Skeletal muscle tissue (tissue), 4 donors: Measurements from ENCODE around the gene HNRNPAB. TPM values are rescaled to one million over a fixed set of nuclear protein-coding genes. Genes with fewer than 3 reads are reported as not detected.
"Not testable (repeated sequence)": the region's sequence is repeated elsewhere in the genome, so short reads cannot be mapped to it uniquely, and the experiment has no call there.

Source experiments
- H3K27ac ChIP-seq: one replicate; pipeline ENCODE4 v1.7.0; 2013; ENCODE audit warnings: mild to moderate bottlenecking, low read depth, low read length, inconsistent platforms
- H3K27me3 ChIP-seq, 3 donors: one replicate each; pipeline ENCODE4 v1.7.0; 2013; ENCODE audit warnings: low read length in 3 of 3; ENCODE audit not compliant: control insufficient read depth in 3 of 3, insufficient read depth in 3 of 3
- H3K36me3 ChIP-seq, 3 donors: one replicate each; pipeline ENCODE4 v1.7.0; 2013; ENCODE audit warnings: low read length in 3 of 3; ENCODE audit not compliant: control insufficient read depth in 3 of 3, insufficient read depth in 3 of 3
- H3K4me1 ChIP-seq, 3 donors: one replicate each; pipeline ENCODE4 v1.7.0; 2013; ENCODE audit warnings: low read length in 3 of 3, mild to moderate bottlenecking in 3 of 3; ENCODE audit not compliant: control insufficient read depth in 3 of 3, insufficient read depth in 3 of 3
- H3K4me3 ChIP-seq, 3 donors: one replicate each; pipeline ENCODE4 v1.7.0; 2013; ENCODE audit warnings: low read length in 3 of 3
- H3K9ac ChIP-seq, 3 donors: one replicate each; pipeline ENCODE4 v1.7.0; 2013; ENCODE audit warnings: low read length in 3 of 3, mild to moderate bottlenecking in 3 of 3, moderate library complexity in 2 of 3, low read depth in 1 of 3
- H3K9me3 ChIP-seq, 3 donors: one replicate each; pipeline ENCODE4 v1.7.0; 2013; ENCODE audit warnings: low read length in 3 of 3; ENCODE audit not compliant: control insufficient read depth in 3 of 3
- total RNA-seq: library from RNA; depleted of rRNA; stranded (reverse); fragments of >200 nt; gene quantifications from one replicate; pipeline ENCODE4 v1.2.3, GENCODE V29; 2014
- donor health status: Osteomylitis.

The HNRNPAB gene
- total RNA-seq, 1 donor from 2014 or later, result 44.4 TPM

GRCh38 chr5:178194026-178194425 lies 10.3 kb upstream of the HNRNPAB start:
- no peak overlapping the region for H3K4me3 ChIP-seq
- no peak overlapping the region for H3K27ac ChIP-seq
- H3K27me3 ChIP-seq, result peaks cover 4 to 11% (median 6%) of the 10 kb centered on the region in 3 donors
- no peaks in the 10 kb centered on the region for H3K4me1 ChIP-seq
- no peaks in the 10 kb centered on the region for H3K9me3 ChIP-seq
- no peak overlapping the region for H3K9ac ChIP-seq
- no peaks in the 10 kb centered on the region for H3K36me3 ChIP-seq

- Histone ChIP-seq H3K4me1 (no peaks in the 10 kb centered on the region), H3K36me3 (no peaks in the 10 kb centered on the region), H3K9me3 (no peaks in the 10 kb centered on the region), H3K9ac (no peak overlapping the region), H3K4me3 (no peak overlapping the region), H3K27ac (no peak overlapping the region), H3K27me3 (peaks cover 4 to 11% (median 6%) of the 10 kb centered on the region in 3 donors)
These were observed 8.0 kb upstream of the HNRNPAB start for GRCh38 chr5:178196281-178196812.

- Histone ChIP-seq H3K27me3 (peaks cover 4 to 11% (median 6%) of the 10 kb centered on the region in 3 donors), H3K9ac (no peak overlapping the region), H3K36me3 (no peaks in the 10 kb centered on the region), H3K4me1 (no peaks in the 10 kb centered on the region), H3K9me3 (no peaks in the 10 kb centered on the region), H3K4me3 (no peak overlapping the region), H3K27ac (no peak overlapping the region)
These were observed 7.3 kb upstream of the HNRNPAB start for GRCh38 chr5:178196986-178197385.

GRCh38 chr5:178198151-178198550 lies 6.2 kb upstream of the HNRNPAB start:
- not testable (repeated sequence) for H3K36me3 ChIP-seq, H3K27me3 ChIP-seq, H3K4me1 ChIP-seq, H3K27ac ChIP-seq, H3K9ac ChIP-seq, H3K9me3 ChIP-seq, H3K4me3 ChIP-seq

GRCh38 chr5:178198706-178199105 lies 5.6 kb upstream of the HNRNPAB start:
- Histone ChIP-seq H3K27ac (no peak overlapping the region), H3K4me1 (peaks cover under 1% of the 10 kb centered on the region in 3 donors), H3K9ac (no peak overlapping the region), H3K4me3 (no peak overlapping the region), H3K36me3 (no peaks in the 10 kb centered on the region), H3K27me3 (peaks cover 0 to 6% (median 4%) of the 10 kb centered on the region in 3 donors), H3K9me3 (no peaks in the 10 kb centered on the region)

- no peak overlapping the region for H3K4me3 ChIP-seq
- H3K27ac ChIP-seq, result no peak overlapping the region
These were observed 4.5 kb upstream of the HNRNPAB start for GRCh38 chr5:178199581-178200434.

GRCh38 chr5:178201221-178201926 lies 3.0 kb upstream of the HNRNPAB start:
- no peaks in the 10 kb centered on the region for H3K9me3 ChIP-seq
- H3K4me3 ChIP-seq, result no peak overlapping the region
- peaks cover 0 to 2% (median 2%) of the 10 kb centered on the region in 3 donors for H3K36me3 ChIP-seq
- H3K9ac ChIP-seq, result no peak overlapping the region
- no peaks in the 10 kb centered on the region for H3K27me3 ChIP-seq
- peaks cover 14 to 16% (median 15%) of the 10 kb centered on the region in 3 donors for H3K4me1 ChIP-seq
- H3K27ac ChIP-seq, result no peak overlapping the region

More at GRCh38 chr5:178199581-178200434, 4.5 kb upstream of the HNRNPAB start:
- Histone ChIP-seq H3K27me3 (no peaks in the 10 kb centered on the region), H3K9me3 (no peaks in the 10 kb centered on the region), H3K36me3 (no peaks in the 10 kb centered on the region), H3K9ac (no peak overlapping the region), H3K4me1 (peaks cover 4 to 5% (median 4%) of the 10 kb centered on the region in 3 donors)

GRCh38 chr5:178201927-178202235 lies 2.5 kb upstream of the HNRNPAB start:
- Histone ChIP-seq H3K9ac (no peak overlapping the region), H3K27ac (no peak overlapping the region), H3K36me3 (peaks cover 3 to 7% (median 4%) of the 10 kb centered on the region in 3 donors), H3K27me3 (no peaks in the 10 kb centered on the region), H3K4me1 (peaks cover 20 to 21% (median 20%) of the 10 kb centered on the region in 3 donors), H3K9me3 (no peaks in the 10 kb centered on the region), H3K4me3 (no peak overlapping the region)

GRCh38 chr5:178202541-178202940 lies 1.8 kb upstream of the HNRNPAB start:
- H3K9me3 ChIP-seq, result no peaks in the 10 kb centered on the region
- H3K4me1 ChIP-seq, result peaks cover 24 to 28% (median 26%) of the 10 kb centered on the region in 3 donors
- H3K27ac ChIP-seq, result no peak overlapping the region
- H3K27me3 ChIP-seq, result no peaks in the 10 kb centered on the region
- no peak overlapping the region for H3K4me3 ChIP-seq
- peaks cover 7 to 12% (median 10%) of the 10 kb centered on the region in 3 donors for H3K36me3 ChIP-seq
- no peak overlapping the region for H3K9ac ChIP-seq
